ENCODE results near the gene FBLN7. TPM values are rescaled to one million over a fixed set of nuclear protein-coding genes. Genes with fewer than 3 reads are reported as not detected.

The FBLN7 gene
- total and polyA plus RNA-seq, 2 of the 8 experiments (the other 6 are each of a cell fraction or from before 2014, with no cell fraction given), result 0.30 to 0.77 TPM

DNA sequence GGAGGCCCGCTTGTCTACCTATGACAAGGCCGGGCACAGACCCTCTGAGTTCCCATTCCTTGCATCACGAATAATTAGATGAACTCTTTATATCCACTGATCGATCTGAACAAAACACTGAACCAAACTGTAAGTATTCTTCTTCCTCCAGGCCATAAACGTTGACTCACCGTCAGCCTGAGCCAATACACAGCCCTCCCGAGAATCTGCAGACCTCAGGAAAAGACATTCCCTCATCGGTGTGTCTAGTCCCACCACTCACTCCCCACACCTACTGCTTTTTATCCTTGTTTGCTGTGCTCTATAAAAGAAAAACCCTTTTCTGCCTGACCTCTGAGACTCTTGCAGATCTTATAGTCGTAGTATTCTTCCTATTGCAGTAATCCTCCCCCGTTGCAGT, 42.1 kb upstream of the FBLN7 start (continued):
- TF ChIP-seq, protein P1, sequence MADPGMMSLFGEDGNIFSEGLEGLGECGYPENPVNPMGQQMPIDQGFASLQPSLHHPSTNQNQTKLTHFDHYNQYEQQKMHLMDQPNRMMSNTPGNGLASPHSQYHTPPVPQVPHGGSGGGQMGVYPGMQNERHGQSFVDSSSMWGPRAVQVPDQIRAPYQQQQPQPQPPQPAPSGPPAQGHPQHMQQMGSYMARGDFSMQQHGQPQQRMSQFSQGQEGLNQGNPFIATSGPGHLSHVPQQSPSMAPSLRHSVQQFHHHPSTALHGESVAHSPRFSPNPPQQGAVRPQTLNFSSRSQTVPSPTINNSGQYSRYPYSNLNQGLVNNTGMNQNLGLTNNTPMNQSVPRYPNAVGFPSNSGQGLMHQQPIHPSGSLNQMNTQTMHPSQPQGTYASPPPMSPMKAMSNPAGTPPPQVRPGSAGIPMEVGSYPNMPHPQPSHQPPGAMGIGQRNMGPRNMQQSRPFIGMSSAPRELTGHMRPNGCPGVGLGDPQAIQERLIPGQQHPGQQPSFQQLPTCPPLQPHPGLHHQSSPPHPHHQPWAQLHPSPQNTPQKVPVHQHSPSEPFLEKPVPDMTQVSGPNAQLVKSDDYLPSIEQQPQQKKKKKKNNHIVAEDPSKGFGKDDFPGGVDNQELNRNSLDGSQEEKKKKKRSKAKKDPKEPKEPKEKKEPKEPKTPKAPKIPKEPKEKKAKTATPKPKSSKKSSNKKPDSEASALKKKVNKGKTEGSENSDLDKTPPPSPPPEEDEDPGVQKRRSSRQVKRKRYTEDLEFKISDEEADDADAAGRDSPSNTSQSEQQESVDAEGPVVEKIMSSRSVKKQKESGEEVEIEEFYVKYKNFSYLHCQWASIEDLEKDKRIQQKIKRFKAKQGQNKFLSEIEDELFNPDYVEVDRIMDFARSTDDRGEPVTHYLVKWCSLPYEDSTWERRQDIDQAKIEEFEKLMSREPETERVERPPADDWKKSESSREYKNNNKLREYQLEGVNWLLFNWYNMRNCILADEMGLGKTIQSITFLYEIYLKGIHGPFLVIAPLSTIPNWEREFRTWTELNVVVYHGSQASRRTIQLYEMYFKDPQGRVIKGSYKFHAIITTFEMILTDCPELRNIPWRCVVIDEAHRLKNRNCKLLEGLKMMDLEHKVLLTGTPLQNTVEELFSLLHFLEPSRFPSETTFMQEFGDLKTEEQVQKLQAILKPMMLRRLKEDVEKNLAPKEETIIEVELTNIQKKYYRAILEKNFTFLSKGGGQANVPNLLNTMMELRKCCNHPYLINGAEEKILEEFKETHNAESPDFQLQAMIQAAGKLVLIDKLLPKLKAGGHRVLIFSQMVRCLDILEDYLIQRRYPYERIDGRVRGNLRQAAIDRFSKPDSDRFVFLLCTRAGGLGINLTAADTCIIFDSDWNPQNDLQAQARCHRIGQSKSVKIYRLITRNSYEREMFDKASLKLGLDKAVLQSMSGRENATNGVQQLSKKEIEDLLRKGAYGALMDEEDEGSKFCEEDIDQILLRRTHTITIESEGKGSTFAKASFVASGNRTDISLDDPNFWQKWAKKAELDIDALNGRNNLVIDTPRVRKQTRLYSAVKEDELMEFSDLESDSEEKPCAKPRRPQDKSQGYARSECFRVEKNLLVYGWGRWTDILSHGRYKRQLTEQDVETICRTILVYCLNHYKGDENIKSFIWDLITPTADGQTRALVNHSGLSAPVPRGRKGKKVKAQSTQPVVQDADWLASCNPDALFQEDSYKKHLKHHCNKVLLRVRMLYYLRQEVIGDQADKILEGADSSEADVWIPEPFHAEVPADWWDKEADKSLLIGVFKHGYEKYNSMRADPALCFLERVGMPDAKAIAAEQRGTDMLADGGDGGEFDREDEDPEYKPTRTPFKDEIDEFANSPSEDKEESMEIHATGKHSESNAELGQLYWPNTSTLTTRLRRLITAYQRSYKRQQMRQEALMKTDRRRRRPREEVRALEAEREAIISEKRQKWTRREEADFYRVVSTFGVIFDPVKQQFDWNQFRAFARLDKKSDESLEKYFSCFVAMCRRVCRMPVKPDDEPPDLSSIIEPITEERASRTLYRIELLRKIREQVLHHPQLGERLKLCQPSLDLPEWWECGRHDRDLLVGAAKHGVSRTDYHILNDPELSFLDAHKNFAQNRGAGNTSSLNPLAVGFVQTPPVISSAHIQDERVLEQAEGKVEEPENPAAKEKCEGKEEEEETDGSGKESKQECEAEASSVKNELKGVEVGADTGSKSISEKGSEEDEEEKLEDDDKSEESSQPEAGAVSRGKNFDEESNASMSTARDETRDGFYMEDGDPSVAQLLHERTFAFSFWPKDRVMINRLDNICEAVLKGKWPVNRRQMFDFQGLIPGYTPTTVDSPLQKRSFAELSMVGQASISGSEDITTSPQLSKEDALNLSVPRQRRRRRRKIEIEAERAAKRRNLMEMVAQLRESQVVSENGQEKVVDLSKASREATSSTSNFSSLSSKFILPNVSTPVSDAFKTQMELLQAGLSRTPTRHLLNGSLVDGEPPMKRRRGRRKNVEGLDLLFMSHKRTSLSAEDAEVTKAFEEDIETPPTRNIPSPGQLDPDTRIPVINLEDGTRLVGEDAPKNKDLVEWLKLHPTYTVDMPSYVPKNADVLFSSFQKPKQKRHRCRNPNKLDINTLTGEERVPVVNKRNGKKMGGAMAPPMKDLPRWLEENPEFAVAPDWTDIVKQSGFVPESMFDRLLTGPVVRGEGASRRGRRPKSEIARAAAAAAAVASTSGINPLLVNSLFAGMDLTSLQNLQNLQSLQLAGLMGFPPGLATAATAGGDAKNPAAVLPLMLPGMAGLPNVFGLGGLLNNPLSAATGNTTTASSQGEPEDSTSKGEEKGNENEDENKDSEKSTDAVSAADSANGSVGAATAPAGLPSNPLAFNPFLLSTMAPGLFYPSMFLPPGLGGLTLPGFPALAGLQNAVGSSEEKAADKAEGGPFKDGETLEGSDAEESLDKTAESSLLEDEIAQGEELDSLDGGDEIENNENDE (IDR thresholded peaks at IDR 0.05; ENCODE audit: insufficient replicate concordance, low read length), result no peak
- TF ChIP-seq GTF2F1 (IDR thresholded peaks at IDR 0.05; ENCODE audit: borderline replicate concordance, low read depth, low read length), result no peak

Measured in H1 (cell line).